ENCODE measurements around the gene EDARADD. TPM values are rescaled to one million over a fixed set of nuclear protein-coding genes. Genes with fewer than 3 reads are reported as not detected.
"Not testable (repeated sequence)": the region's sequence is repeated elsewhere in the genome, so short reads cannot be mapped to it uniquely, and the experiment has no call there.

Gene EDARADD
- polyA plus RNA-seq (2012; ENCODE audit: missing spikeins): 1.7 TPM

DNA sequence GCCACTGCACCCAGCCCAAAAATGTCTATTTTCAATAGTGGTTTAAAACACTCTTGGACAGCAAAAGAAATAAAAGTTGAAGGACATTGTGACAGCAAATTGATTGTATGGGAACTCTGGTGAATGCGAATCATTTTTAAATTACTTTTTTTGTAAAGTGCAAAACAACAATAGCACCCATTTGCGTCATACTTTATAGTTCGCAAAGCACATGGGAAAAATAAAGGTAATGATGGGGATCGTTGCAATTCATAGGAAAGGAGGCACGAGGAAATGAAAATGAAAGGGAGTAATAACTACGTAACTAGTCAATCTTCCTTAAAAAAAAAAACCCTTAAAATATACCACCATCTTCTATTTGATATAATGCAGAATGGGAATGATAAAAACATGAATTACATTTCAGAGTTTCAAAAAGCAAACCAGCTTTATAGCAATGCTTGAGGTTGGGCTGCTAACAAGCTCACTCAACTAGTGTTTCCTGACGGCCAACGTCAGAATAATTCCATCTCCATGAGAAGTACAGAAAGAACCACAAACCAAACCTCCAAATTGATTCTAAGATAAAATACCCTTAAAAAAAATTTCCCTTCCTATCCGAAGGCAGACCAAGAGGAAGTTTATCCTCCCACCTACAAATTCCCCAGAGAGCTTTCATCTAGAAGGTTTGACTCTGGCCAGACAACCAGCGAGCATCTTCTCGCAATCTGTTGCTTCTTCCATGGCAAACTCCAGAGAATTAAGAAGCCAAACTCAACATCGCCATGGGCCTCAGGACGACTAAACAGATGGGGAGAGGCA lies at the start of gene EDARADD:
Gene EDARADD, plus strand, starts transcription at position 606 of the 801 bp plus-strand sequence. Its CDS starts 159 bp downstream, at position 765.
- TF ChIP-seq POLR2A (IDR thresholded peaks at IDR 0.05; ENCODE audit: low read depth, low read length) (no peak), POLR2AphosphoS5 (IDR thresholded peaks at IDR 0.05; ENCODE audit: low read depth, low read length) (no peak), TAF1 (IDR thresholded peaks at IDR 0.05; ENCODE audit: borderline replicate concordance, low read depth, low read length) (no peak)
- no peak for DNase-seq (ENCODE audit: insufficient read length)
- FAIRE-seq: peak; percentile 67

- TF ChIP-seq TAF1 (IDR thresholded peaks at IDR 0.05; ENCODE audit: borderline replicate concordance, low read depth, low read length) (no peak), POLR2A (IDR thresholded peaks at IDR 0.05; ENCODE audit: low read depth, low read length) (no peak), POLR2AphosphoS5 (IDR thresholded peaks at IDR 0.05; ENCODE audit: low read depth, low read length) (no peak)
- no peak for DNase-seq (ENCODE audit: insufficient read length)
- no peak for FAIRE-seq
Observed at GRCh38 chr1:236345728-236346127, 48.4 kb upstream of the EDARADD start.

DNA sequence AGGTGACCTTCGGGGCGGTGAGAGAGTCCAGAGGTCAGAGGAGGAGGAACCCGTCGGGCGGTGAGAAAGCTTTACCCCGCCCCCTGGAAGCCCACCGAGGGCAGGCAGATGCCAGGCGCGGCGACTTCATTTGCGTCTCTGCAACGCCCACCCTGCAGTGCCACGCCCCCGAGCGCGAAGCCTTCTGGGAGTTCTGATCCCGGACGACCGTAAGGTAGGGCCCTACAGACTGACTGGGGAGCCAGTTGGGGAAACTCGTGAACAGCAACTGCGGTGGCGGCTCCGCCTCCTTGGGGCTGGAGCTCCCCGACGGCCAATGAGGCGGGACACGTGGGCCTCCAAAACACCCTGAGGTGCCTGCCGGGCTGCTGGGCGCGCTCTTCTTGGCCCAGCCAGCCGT lies 46.0 kb upstream of the EDARADD start:
- FAIRE-seq: no peak
- DNase-seq (ENCODE audit: insufficient read length): no peak
- TF ChIP-seq TAF1 (IDR thresholded peaks at IDR 0.05; ENCODE audit: borderline replicate concordance, low read depth, low read length) (no peak), POLR2AphosphoS5 (IDR thresholded peaks at IDR 0.05; ENCODE audit: low read depth, low read length) (no peak), POLR2A (IDR thresholded peaks at IDR 0.05; ENCODE audit: low read depth, low read length) (no peak)

GRCh38 chr1:236350308-236350707 lies 43.8 kb upstream of the EDARADD start:
- no peak for FAIRE-seq
- TF ChIP-seq TAF1 (IDR thresholded peaks at IDR 0.05; ENCODE audit: borderline replicate concordance, low read depth, low read length) (no peak), POLR2A (IDR thresholded peaks at IDR 0.05; ENCODE audit: low read depth, low read length) (no peak)
- no peak for DNase-seq (ENCODE audit: insufficient read length)

DNA sequence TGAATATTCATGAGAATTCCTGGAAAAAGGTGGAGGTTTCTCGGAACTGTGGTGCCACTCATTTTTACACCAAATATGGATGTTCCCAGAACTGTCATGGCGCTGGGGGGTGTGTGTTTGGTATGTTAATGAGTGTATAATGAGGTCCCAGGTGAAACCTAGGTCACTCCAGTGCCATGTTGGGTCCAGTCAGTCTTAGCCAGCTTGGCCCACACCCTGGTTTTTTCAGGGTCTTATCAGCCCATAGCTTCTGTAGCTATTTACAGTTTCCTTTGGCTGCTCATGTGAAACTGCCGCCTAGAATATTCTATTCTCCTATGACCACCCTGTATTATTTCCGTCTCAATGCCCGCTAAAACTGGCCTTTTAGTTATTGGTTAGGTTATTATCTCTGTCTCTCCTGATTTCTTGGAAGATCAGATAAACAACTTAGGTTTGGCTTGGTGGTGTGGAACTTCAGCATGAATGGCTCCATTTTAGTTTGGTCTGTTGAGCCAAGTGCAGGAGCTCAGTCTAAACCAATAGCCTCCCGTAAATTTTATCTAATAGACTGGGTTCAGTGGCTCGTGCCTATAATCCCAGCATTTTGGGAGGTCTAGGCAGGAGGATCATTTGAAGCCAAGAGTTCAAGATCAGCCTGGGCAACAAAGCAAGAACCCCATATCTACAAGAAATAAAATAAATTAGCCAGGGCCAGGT lies 42.1 kb upstream of the EDARADD start:
- DNase-seq (ENCODE audit: insufficient read length): no peak

GRCh38 chr1:236352747-236353146 lies 41.3 kb upstream of the EDARADD start:
- DNase-seq (ENCODE audit: insufficient read length); FAIRE-seq: not testable (repeated sequence)

More for the DNA sequence above, 42.1 kb upstream of the EDARADD start:
- no peak for FAIRE-seq
- TF ChIP-seq POLR2AphosphoS5 (IDR thresholded peaks at IDR 0.05; ENCODE audit: low read depth, low read length): no peak
- no peak for TF ChIP-seq TAF1 (IDR thresholded peaks at IDR 0.05; ENCODE audit: borderline replicate concordance, low read depth, low read length)
- TF ChIP-seq POLR2A (IDR thresholded peaks at IDR 0.05; ENCODE audit: low read depth, low read length): no peak

GRCh38 chr1:236353813-236354212 lies 40.3 kb upstream of the EDARADD start:
- FAIRE-seq: no peak
- TF ChIP-seq POLR2A (IDR thresholded peaks at IDR 0.05; ENCODE audit: low read depth, low read length) (no peak), TAF1 (IDR thresholded peaks at IDR 0.05; ENCODE audit: borderline replicate concordance, low read depth, low read length) (no peak), POLR2AphosphoS5 (IDR thresholded peaks at IDR 0.05; ENCODE audit: low read depth, low read length) (no peak)
- DNase-seq (ENCODE audit: insufficient read length): no peak

- no peak for FAIRE-seq
- DNase-seq (ENCODE audit: insufficient read length): no peak
- no peak for TF ChIP-seq TAF1 (IDR thresholded peaks at IDR 0.05; ENCODE audit: borderline replicate concordance, low read depth, low read length)
- no peak for TF ChIP-seq POLR2AphosphoS5 (IDR thresholded peaks at IDR 0.05; ENCODE audit: low read depth, low read length)
- no peak for TF ChIP-seq POLR2A (IDR thresholded peaks at IDR 0.05; ENCODE audit: low read depth, low read length)
Observed at GRCh38 chr1:236354330-236355147, 39.5 kb upstream of the EDARADD start.

DNA sequence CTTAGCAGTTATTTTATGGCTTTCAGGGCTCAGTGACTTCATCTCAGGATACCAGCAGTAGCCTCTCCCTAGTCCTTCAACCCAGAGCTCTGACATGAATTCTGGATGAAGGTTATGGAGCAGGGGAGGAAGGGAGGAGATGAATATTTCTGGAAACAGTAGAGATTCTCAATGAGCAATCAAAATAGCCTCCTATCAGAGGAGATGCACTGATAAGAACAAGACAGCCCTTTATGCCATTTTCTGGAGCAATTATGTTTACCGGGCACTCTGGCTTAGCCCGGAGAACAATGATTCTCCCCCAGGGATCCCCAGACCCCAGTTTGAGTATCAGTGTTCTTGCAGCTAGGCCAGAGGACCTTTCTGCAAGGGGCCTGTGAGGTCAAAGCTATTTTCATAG lies 37.9 kb upstream of the EDARADD start:
- DNase-seq (ENCODE audit: insufficient read length): no peak
- no peak for FAIRE-seq
- TF ChIP-seq TAF1 (IDR thresholded peaks at IDR 0.05; ENCODE audit: borderline replicate concordance, low read depth, low read length) (no peak), POLR2AphosphoS5 (IDR thresholded peaks at IDR 0.05; ENCODE audit: low read depth, low read length) (no peak), POLR2A (IDR thresholded peaks at IDR 0.05; ENCODE audit: low read depth, low read length) (no peak)

DNA sequence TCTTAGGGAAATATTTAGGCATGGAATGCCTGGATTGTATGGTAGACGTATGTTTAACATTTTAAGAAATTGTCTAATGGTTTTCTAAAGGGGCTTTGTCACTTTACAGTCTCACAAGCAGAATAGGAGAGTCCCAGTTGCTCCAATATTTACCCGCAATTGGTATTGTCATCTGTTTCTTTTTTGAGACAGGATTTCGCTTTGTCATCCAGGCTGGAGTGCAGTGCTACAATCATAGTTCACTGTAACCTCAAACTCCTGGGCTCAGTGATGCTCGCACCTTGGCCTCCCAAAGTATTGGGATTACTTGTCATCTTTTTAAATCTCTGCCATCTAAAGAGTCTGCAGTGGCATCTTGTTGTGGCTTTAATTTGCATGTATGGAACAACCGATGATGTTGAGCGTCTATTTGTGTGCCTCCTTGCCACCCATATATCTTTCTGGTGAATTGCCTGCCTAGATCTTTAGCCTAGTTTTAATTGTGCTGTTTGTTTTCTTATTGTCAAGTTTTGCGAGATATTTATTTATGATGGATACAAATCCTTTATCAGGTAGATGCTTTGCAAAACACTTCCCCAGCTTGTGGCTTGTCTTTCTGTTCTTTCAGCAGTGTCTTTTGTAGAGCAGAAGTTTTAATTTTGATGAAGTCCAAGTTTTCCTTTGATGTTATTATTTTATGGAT lies 32.0 kb upstream of the EDARADD start:
- no peak for FAIRE-seq

DNA sequence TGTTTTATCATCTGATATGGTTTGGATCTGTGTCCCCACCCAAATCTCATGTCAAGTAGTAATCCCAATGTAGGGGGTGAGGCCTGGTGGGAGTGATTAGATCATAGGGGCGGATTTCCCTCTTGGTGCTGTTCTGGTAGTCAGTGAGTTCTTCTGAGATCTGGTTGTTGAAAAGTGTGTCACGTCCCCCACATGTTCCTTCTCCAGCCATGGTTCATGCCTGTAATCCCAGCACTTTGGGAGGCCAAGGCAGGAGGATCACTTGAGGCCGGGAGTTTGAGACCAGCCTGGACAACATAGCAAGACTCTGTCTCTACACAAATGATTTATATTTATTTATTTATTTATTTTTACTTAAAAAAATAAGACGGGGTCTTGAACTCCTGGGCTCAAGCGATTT lies 30.8 kb upstream of the EDARADD start:
- no peak for FAIRE-seq

More for the DNA sequence above, 32.0 kb upstream of the EDARADD start:
- no peak for DNase-seq (ENCODE audit: insufficient read length)
- no peak for TF ChIP-seq TAF1 (IDR thresholded peaks at IDR 0.05; ENCODE audit: borderline replicate concordance, low read depth, low read length)
- no peak for TF ChIP-seq POLR2A (IDR thresholded peaks at IDR 0.05; ENCODE audit: low read depth, low read length)
- no peak for TF ChIP-seq POLR2AphosphoS5 (IDR thresholded peaks at IDR 0.05; ENCODE audit: low read depth, low read length)

More for the DNA sequence above, 30.8 kb upstream of the EDARADD start:
- TF ChIP-seq POLR2AphosphoS5 (IDR thresholded peaks at IDR 0.05; ENCODE audit: low read depth, low read length): no peak
- TF ChIP-seq POLR2A (IDR thresholded peaks at IDR 0.05; ENCODE audit: low read depth, low read length): no peak
- no peak for TF ChIP-seq TAF1 (IDR thresholded peaks at IDR 0.05; ENCODE audit: borderline replicate concordance, low read depth, low read length)
- no peak for DNase-seq (ENCODE audit: insufficient read length)

Measured in GM12892 (cell line).